K562 (cell line): Measurements from ENCODE around the gene CENPB. TPM values are rescaled to one million over a fixed set of nuclear protein-coding genes. Genes with fewer than 3 reads are reported as not detected.

Experiments
- CAMTA2 ChIP-seq: fragments of 250-450 bp; sonication (Bioruptor Pico); conservative IDR thresholded peaks from 2 replicates; pipeline ENCODE4 v1.5.1; 2022
- HDAC2 ChIP-seq: fragments of 450-650 bp; IDR thresholded peaks from 2 replicates; pipeline ENCODE4 v1.6.1; 2016; ENCODE audit warnings: mild to moderate bottlenecking
- RAD21 ChIP-seq, 2 experiments: fragments of 250-450 bp in 1 of 2; fragments of 450-650 bp in 1 of 2; sonication (Bioruptor Pico) in 1 of 2; formaldehyde crosslinking in 1 of 2; IDR thresholded peaks in 1 of 2; conservative IDR thresholded peaks in 1 of 2; 2 replicates each; pipeline versions ENCODE4 v1.4.0 to v1.8.0; 2020 to 2022; ENCODE audit warnings: mild to moderate bottlenecking in 2 of 2, moderate library complexity in 1 of 2
- ZC3H4 ChIP-seq: sonication (generic); formaldehyde crosslinking; IDR thresholded peaks from 2 replicates; pipeline ENCODE4 v1.9.0; 2021; ENCODE audit warnings: missing genetic modification reagents, borderline replicate concordance
- ZNF174 ChIP-seq: fragments of 250-450 bp; sonication (Bioruptor Pico); IDR thresholded peaks from 2 replicates; pipeline ENCODE4 v1.4.0; 2020; ENCODE audit warnings: mild to moderate bottlenecking
- polyA plus RNA-seq, 8 experiments: library from polyadenylated mRNA; depleted of rRNA in 4 of 8; stranded (reverse) in 5 of 8; unstranded in 3 of 8; fragments of >200 nt; fragmentation: Nextera tagmentation in 2 of 8; fragmentation: Illumina TruSeq in 1 of 8; extraction: Ambion mirVana in 2 of 8; extraction: Trizol in 1 of 8; gene quantifications; 2 replicates each; pipeline versions ENCODE4 v1.2.1 to v1.2.3, GENCODE V29; 2011 to 2014; ENCODE audit warnings: inconsistent platforms in 1 of 8, missing spikeins in 1 of 8
- total RNA-seq, 7 experiments: library from RNA; depleted of rRNA in 6 of 7; stranded (reverse); fragments of >200 nt in 6 of 7; fragmentation: Illumina TruSeq in 2 of 7; extraction: Trizol in 2 of 7; gene quantifications; 2 replicates each; pipeline versions ENCODE4 v1.2.1 to v1.2.3, GENCODE V29; 2011 to 2021; ENCODE audit warnings: low replicate concordance in 1 of 7
- TF ChIP-seq, protein P1 (sequence below): fragments of 150-350 bp; IDR thresholded peaks from 2 replicates; pipeline ENCODE4 v1.6.1; 2014; ENCODE audit warnings: low read depth, mild to moderate bottlenecking, low read length, borderline replicate concordance
- TF ChIP-seq, protein P2 (sequence below): sonication (generic); formaldehyde crosslinking; IDR thresholded peaks from 2 replicates; pipeline ENCODE4 v1.8.1; 2023; ENCODE audit warnings: mild to moderate bottlenecking, missing genetic modification reagents

The CENPB gene
- total and polyA plus RNA-seq, 9 of the 15 experiments (the other 6 are each of a cell fraction or from before 2014, with no cell fraction given): 0.17 to 70.8 (median 24.9) TPM

- TF ChIP-seq, protein P1, sequence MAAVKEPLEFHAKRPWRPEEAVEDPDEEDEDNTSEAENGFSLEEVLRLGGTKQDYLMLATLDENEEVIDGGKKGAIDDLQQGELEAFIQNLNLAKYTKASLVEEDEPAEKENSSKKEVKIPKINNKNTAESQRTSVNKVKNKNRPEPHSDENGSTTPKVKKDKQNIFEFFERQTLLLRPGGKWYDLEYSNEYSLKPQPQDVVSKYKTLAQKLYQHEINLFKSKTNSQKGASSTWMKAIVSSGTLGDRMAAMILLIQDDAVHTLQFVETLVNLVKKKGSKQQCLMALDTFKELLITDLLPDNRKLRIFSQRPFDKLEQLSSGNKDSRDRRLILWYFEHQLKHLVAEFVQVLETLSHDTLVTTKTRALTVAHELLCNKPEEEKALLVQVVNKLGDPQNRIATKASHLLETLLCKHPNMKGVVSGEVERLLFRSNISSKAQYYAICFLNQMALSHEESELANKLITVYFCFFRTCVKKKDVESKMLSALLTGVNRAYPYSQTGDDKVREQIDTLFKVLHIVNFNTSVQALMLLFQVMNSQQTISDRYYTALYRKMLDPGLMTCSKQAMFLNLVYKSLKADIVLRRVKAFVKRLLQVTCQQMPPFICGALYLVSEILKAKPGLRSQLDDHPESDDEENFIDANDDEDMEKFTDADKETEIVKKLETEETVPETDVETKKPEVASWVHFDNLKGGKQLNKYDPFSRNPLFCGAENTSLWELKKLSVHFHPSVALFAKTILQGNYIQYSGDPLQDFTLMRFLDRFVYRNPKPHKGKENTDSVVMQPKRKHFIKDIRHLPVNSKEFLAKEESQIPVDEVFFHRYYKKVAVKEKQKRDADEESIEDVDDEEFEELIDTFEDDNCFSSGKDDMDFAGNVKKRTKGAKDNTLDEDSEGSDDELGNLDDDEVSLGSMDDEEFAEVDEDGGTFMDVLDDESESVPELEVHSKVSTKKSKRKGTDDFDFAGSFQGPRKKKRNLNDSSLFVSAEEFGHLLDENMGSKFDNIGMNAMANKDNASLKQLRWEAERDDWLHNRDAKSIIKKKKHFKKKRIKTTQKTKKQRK: no peak
- TF ChIP-seq, protein P2, sequence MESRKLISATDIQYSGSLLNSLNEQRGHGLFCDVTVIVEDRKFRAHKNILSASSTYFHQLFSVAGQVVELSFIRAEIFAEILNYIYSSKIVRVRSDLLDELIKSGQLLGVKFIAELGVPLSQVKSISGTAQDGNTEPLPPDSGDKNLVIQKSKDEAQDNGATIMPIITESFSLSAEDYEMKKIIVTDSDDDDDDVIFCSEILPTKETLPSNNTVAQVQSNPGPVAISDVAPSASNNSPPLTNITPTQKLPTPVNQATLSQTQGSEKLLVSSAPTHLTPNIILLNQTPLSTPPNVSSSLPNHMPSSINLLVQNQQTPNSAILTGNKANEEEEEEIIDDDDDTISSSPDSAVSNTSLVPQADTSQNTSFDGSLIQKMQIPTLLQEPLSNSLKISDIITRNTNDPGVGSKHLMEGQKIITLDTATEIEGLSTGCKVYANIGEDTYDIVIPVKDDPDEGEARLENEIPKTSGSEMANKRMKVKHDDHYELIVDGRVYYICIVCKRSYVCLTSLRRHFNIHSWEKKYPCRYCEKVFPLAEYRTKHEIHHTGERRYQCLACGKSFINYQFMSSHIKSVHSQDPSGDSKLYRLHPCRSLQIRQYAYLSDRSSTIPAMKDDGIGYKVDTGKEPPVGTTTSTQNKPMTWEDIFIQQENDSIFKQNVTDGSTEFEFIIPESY (CRISPR knock-in tag): no peak
- TF ChIP-seq RAD21 (CRISPR knock-in tag; conservative IDR thresholded peaks at IDR 0.05 in 1 of 2, IDR thresholded peaks at IDR 0.05 in 1 of 2) (no peak), ZNF174 (CRISPR knock-in tag) (no peak), ZC3H4 (CRISPR knock-in tag) (no peak), HDAC2 (no peak), CAMTA2 (CRISPR knock-in tag) (no peak)
These were observed 14.8 kb upstream of the CENPB start (continued) for GRCh38 chr20:3801299-3801698.
